HepG2 (cell line): Measurements from ENCODE around the gene MPI. TPM values are rescaled to one million over a fixed set of nuclear protein-coding genes. Genes with fewer than 3 reads are reported as not detected.

ENCODE experiments used
- AFF4 ChIP-seq: sonication (generic); formaldehyde crosslinking; IDR thresholded peaks from 2 replicates; pipeline ENCODE4 v1.4.0; 2020; ENCODE audit warnings: missing genetic modification reagents
- CBFB ChIP-seq: sonication (generic); formaldehyde crosslinking; IDR thresholded peaks from 2 replicates; pipeline ENCODE4 v1.4.0; 2020; ENCODE audit warnings: missing genetic modification reagents
- DZIP1 ChIP-seq: sonication (generic); formaldehyde crosslinking; IDR thresholded peaks from 2 replicates; pipeline ENCODE4 v1.5.0; 2020; ENCODE audit warnings: mild to moderate bottlenecking, missing genetic modification reagents
- EZH2 ChIP-seq: conservative IDR thresholded peaks from 2 replicates; pipeline ENCODE4 v1.6.1; 2012; ENCODE audit warnings: mild to moderate bottlenecking, low read depth, low read length, moderate library complexity
- HINFP ChIP-seq: sonication (generic); formaldehyde crosslinking; IDR thresholded peaks from 2 replicates; pipeline ENCODE4 v1.4.0; 2020; ENCODE audit warnings: low read depth, mild to moderate bottlenecking, missing genetic modification reagents
- HNF4G ChIP-seq, 2 experiments: sonication (generic) in 1 of 2; formaldehyde crosslinking in 1 of 2; IDR thresholded peaks; 2 replicates each; pipeline versions ENCODE4 v1.4.0 to v1.6.1; 2011 to 2020; ENCODE audit warnings: borderline replicate concordance in 2 of 2, low read depth in 2 of 2, mild to moderate bottlenecking in 2 of 2, low read length in 1 of 2, missing genetic modification reagents in 1 of 2, moderate library complexity in 1 of 2
- IKZF4 ChIP-seq: sonication (generic); formaldehyde crosslinking; IDR thresholded peaks from 2 replicates; pipeline ENCODE4 v1.5.1; 2020; ENCODE audit warnings: borderline replicate concordance, mild to moderate bottlenecking, low read depth, missing genetic modification reagents; ENCODE audit errors: not compliant biosample characterization
- NCOA1 ChIP-seq: sonication (generic); formaldehyde crosslinking; IDR thresholded peaks from 2 replicates; pipeline ENCODE4 v1.9.0; 2021; ENCODE audit warnings: missing genetic modification reagents
- SP1 ChIP-seq, 2 experiments: fragments of 450-650 bp in 1 of 2; sonication (generic) in 1 of 2; formaldehyde crosslinking in 1 of 2; IDR thresholded peaks; 2 replicates each; pipeline versions ENCODE4 v1.4.0 to v1.6.1; 2016 to 2020; ENCODE audit warnings: missing genetic modification reagents in 1 of 2
- SRSF1 ChIP-seq: fragments of 200-400 bp; formaldehyde crosslinking; optimal IDR thresholded peaks from 2 replicates; pipeline ENCODE3; 2017; ENCODE audit warnings: mild to moderate bottlenecking, low read depth, low read length, moderate library complexity
- SRSF4 ChIP-seq: fragments of 200-400 bp; formaldehyde crosslinking; IDR thresholded peaks from one replicate; pipeline ENCODE4 v1.6.1; 2018; ENCODE audit warnings: mild to moderate bottlenecking, low read depth, low read length, moderate library complexity; ENCODE audit not compliant: poor library complexity, severe bottlenecking
- TRIM22 ChIP-seq: fragments of 450-650 bp; IDR thresholded peaks from 2 replicates; pipeline ENCODE4 v1.6.1; 2017
- ZFP36 ChIP-seq: fragments of 150-350 bp; IDR thresholded peaks from 2 replicates; pipeline ENCODE4 v1.6.1; 2018; ENCODE audit warnings: borderline replicate concordance, low read length, low read depth; ENCODE audit not compliant: partially characterized antibody
- ZNF160 ChIP-seq: sonication (generic); formaldehyde crosslinking; IDR thresholded peaks from 2 replicates; pipeline ENCODE4 v1.8.0; 2022; ENCODE audit warnings: mild to moderate bottlenecking, inconsistent platforms, missing genetic modification reagents
- ZNF274 ChIP-seq: sonication (generic); formaldehyde crosslinking; IDR thresholded peaks from 2 replicates; pipeline ENCODE4 v1.5.1; 2020; ENCODE audit warnings: mild to moderate bottlenecking, missing genetic modification reagents
- ZNF569 ChIP-seq: sonication (generic); formaldehyde crosslinking; IDR thresholded peaks from 2 replicates; pipeline ENCODE4 v1.5.0; 2020; ENCODE audit warnings: mild to moderate bottlenecking, missing genetic modification reagents, moderate library complexity, borderline replicate concordance
- ZNF572 ChIP-seq: sonication (generic); formaldehyde crosslinking; IDR thresholded peaks from 2 replicates; pipeline ENCODE4 v1.5.1; 2020; ENCODE audit warnings: mild to moderate bottlenecking, missing genetic modification reagents
- ZNF780A ChIP-seq: sonication (generic); formaldehyde crosslinking; IDR thresholded peaks from 2 replicates; pipeline ENCODE4 v1.8.0; 2022; ENCODE audit warnings: mild to moderate bottlenecking, missing genetic modification reagents, moderate library complexity
- polyA plus RNA-seq, 8 experiments: library from polyadenylated mRNA; depleted of rRNA in 3 of 8; stranded (reverse) in 7 of 8; unstranded in 1 of 8; fragments of >200 nt; fragmentation: Illumina TruSeq in 4 of 8; extraction: Trizol in 4 of 8; gene quantifications; 2 replicates each; pipeline versions ENCODE4 v1.2.1 to v1.2.3, GENCODE V29; 2011 to 2016; ENCODE audit warnings: low read depth in 4 of 8, missing spikeins in 1 of 8, mixed read lengths in 1 of 8; ENCODE audit not compliant: insufficient read depth in 1 of 8
- total RNA-seq, 5 experiments: library from RNA; depleted of rRNA; stranded (reverse); fragments of >200 nt; fragmentation: Illumina TruSeq; extraction: Trizol; gene quantifications; 2 replicates each; pipeline ENCODE4 v1.2.3, GENCODE V29; 2016; ENCODE audit warnings: low read depth in 1 of 5

Gene MPI
- total and polyA plus RNA-seq, 2 of the 13 experiments (the other 11 are each of a cell fraction or from before 2014, with no cell fraction given) = 36.9 to 63.5 TPM

- TF ChIP-seq SP1 (IDR thresholded peaks at IDR 0.05) (no peak), SP1 (CRISPR knock-in tag; IDR thresholded peaks at IDR 0.05) (no peak; the same call in 1 of the 2 replicates), ZNF160 (peak; percentile 93; the same call in 1 of the 2 replicates), SRSF1 (peak; percentile 85), TRIM22 (no peak), HINFP (CRISPR knock-in tag) (peak; percentile 68; the same call in 1 of the 2 replicates), CBFB (no peak; the same call in 1 of the 2 replicates), NCOA1 (no peak), AFF4 (CRISPR knock-in tag) (no peak; the same call in 1 of the 2 replicates), HNF4G (IDR thresholded peaks at IDR 0.05; ENCODE audit: borderline replicate concordance, low read depth, low read length) (no peak), HNF4G (CRISPR knock-in tag; IDR thresholded peaks at IDR 0.05; ENCODE audit: borderline replicate concordance, low read depth) (0 out of 2 replicates have a peak, but pooled peaks have one; percentile 40), DZIP1 (CRISPR knock-in tag) (peak; percentile 94), EZH2 (no peak), ZNF569 (CRISPR knock-in tag) (peak; percentile 73; the same call in 1 of the 2 replicates), ZNF572 (0 out of 2 replicates have a peak, but pooled peaks have one; percentile 86), SRSF4 (no peak), ZNF274 (CRISPR knock-in tag) (no peak; the same call in 1 of the 2 replicates), ZNF780A (CRISPR knock-in tag) (no peak; the same call in 1 of the 2 replicates), ZFP36 (no peak), IKZF4 (no peak)
Measured at GRCh38 chr15:74889883-74890664, at the start of gene MPI (continued).
